HL-60 (cell line): ENCODE measurements around the gene LRP2.

Experiments used
- CTCF ChIP-seq: IDR thresholded peaks from one replicate; pipeline ENCODE4 v1.5.1; 2011; ENCODE audit warnings: low read length, control low read depth, inconsistent platforms; ENCODE audit not compliant: insufficient read depth
- GABPA ChIP-seq: IDR thresholded peaks from 2 replicates; pipeline ENCODE4 v1.6.1; 2012; ENCODE audit warnings: low read depth
- POLR2AphosphoS5 ChIP-seq: IDR thresholded peaks from 2 replicates; pipeline ENCODE4 v1.6.1; 2012; ENCODE audit warnings: low read depth
- REST ChIP-seq: IDR thresholded peaks from 2 replicates; pipeline ENCODE4 v1.6.1; 2012; ENCODE audit warnings: low read depth; ENCODE audit not compliant: insufficient replicate concordance
- SPI1 ChIP-seq: IDR thresholded peaks from 2 replicates; pipeline ENCODE4 v1.6.1; 2012; ENCODE audit warnings: low read depth, mild to moderate bottlenecking, borderline replicate concordance

GRCh38 chr2:169116993-169117392 is 245.3 kb downstream of the LRP2 start:
- TF ChIP-seq CTCF (no peak), POLR2AphosphoS5 (no peak), GABPA (no peak), SPI1 (no peak), REST (no peak)
